GM10248 (cell line): Measurements from ENCODE around the gene CDKAL1.

Experiments
- CTCF ChIA-PET: fragments of 300-600 bp; sonication (Branson Sonifier 250); formaldehyde crosslinking; extraction: SDS; loops from one replicate; lab custom pipeline; 2021; ENCODE audit warnings: antibody characterized with exemption; lab: Yijun Ruan, JAX
- POLR2A ChIA-PET: fragments of 350-650 bp; sonication (Branson Sonifier 250); formaldehyde crosslinking; extraction: SDS; loops from one replicate; lab custom pipeline; 2020; ENCODE audit warnings: antibody characterized with exemption; lab: Yijun Ruan, JAX
- DNase-seq: peaks from one replicate; pipeline ENCODE4 v3.0.0; 2012; ENCODE audit errors: extremely low spot score
- CTCF ChIP-seq: IDR thresholded peaks from 2 replicates; pipeline ENCODE4 v1.5.1; 2012; ENCODE audit warnings: mild to moderate bottlenecking, low read depth; ENCODE audit errors: extremely low read depth, missing control alignments, control extremely low read depth

CDKAL1 gene

GRCh38 chr6:20775981-20776380 lies 241.7 kb downstream of the CDKAL1 start:
- no peak for DNase-seq
- no peak for TF ChIP-seq CTCF
- CTCF ChIA-PET: no interaction called here
- POLR2A ChIA-PET: no interaction called here

DNA sequence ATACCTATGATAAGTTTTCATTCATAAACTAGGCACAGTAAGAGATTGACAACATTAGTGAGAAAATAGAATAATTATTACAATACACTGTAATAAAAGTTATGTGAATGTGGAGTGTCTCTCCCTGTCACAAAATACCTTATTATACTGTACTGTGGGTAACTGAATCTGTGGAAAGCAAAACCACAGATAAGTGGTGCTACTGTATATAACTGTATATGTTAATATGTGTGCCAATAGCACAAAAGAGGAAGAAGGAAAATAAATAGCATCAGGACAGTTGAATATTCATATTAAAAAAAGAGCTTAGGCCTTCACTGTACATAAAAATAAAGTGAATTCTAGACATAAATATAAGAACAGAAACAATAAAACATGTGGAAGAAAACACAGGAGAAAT lies 243.5 kb downstream of the CDKAL1 start:
- no peak for DNase-seq
- ChIA-PET CTCF (interaction anchor here (1.0 to 1.4 kb wide), 2 partner anchors 10 to 13 kb away, joined by 3 to 6 read pairs; no protein-coding TSS in a partner anchor), POLR2A (no interaction called here)
- no peak for TF ChIP-seq CTCF

GRCh38 chr6:20778459-20778858 lies 244.2 kb downstream of the CDKAL1 start:
- ChIA-PET POLR2A (no interaction called here), CTCF (interaction anchor here (0.8 to 1.4 kb wide), 3 partner anchors 10 to 61 kb away, joined by 3 to 6 read pairs (median 3); no protein-coding TSS in a partner anchor)
- no peak for TF ChIP-seq CTCF
- no peak for DNase-seq

- CTCF ChIA-PET: interaction anchor here (0.8 to 1.4 kb wide), 2 partner anchors 9 to 61 kb away, joined by 3 to 6 read pairs; no protein-coding TSS in a partner anchor
- no peak for TF ChIP-seq CTCF
- DNase-seq: no peak
- POLR2A ChIA-PET: no interaction called here
Measured at GRCh38 chr6:20778912-20779311, 244.7 kb downstream of the CDKAL1 start.

DNA sequence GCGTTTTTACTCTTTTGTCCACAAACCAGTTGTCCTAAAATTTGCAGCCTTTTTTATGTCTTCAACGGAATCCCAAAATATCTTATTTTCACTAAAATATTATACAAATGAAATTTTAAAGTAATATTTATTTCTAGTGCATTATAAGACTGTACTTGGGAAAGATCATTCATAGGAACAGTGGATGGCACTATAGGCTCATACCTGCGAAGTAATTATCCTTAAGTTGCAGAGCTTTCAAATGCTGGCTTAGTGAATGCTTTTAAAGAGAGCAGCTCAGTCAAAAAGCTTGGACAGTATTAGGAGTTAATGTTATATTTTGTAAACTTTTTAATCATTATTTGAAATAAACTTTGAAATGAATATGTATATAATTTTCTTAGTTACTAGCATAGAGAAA lies 254.9 kb downstream of the CDKAL1 start:
- POLR2A ChIA-PET: no interaction called here
- CTCF ChIA-PET: interaction anchor here (1.9 to 2.4 kb wide), 2 partner anchors 11 to 15 kb away, joined by 6 read pairs; no protein-coding TSS in a partner anchor
- TF ChIP-seq CTCF: no peak
- no peak for DNase-seq

- ChIA-PET POLR2A (no interaction called here), CTCF (interaction anchor here (0.6 to 1.9 kb wide), 2 partner anchors 16 to 38 kb away, joined by 3 to 6 read pairs; no protein-coding TSS in a partner anchor)
- no peak for TF ChIP-seq CTCF
- no peak for DNase-seq
Measured at GRCh38 chr6:20790032-20790791, 256.0 kb downstream of the CDKAL1 start.
